ENCODE data around the gene MZB1. TPM values are rescaled to one million over a fixed set of nuclear protein-coding genes. Genes with fewer than 3 reads are reported as not detected.

MZB1 gene
- total and polyA plus RNA-seq, 2 of the 13 experiments (the other 11 are each of a cell fraction or from before 2014, with no cell fraction given), result 0.31 to 0.40 TPM

DNA sequence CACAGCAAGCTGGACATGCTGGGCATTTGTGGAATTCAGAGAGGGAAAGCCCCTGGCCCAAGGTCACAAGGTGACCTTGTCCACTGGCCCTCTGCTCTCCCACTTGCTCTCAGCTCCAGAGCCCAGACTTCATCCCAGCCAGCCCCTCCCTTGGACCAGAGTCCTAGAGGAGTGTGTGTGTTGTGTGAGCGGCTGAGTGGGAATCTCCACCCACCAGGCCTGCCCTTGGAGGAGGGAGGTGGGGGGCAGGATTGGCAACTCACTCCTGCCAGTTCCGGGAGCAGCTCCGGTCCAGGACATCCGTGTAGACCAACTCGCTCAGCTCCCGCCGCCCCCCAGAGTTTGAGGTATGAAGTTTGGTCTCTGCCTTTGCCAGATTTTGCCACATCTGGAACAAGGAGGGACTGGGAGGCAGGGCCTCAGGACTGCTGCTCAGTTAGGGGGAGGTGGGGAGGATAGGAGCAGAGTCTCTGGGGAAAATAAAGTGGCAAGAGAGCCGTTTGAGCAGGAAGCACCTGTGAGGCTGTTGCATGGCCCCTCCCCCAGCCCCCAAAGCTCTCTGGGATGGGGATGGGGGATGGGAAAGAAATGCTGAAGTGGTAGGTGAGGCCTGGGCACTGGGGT is 1.4 kb downstream of the MZB1 start (continued):
- TF ChIP-seq, protein P1, sequence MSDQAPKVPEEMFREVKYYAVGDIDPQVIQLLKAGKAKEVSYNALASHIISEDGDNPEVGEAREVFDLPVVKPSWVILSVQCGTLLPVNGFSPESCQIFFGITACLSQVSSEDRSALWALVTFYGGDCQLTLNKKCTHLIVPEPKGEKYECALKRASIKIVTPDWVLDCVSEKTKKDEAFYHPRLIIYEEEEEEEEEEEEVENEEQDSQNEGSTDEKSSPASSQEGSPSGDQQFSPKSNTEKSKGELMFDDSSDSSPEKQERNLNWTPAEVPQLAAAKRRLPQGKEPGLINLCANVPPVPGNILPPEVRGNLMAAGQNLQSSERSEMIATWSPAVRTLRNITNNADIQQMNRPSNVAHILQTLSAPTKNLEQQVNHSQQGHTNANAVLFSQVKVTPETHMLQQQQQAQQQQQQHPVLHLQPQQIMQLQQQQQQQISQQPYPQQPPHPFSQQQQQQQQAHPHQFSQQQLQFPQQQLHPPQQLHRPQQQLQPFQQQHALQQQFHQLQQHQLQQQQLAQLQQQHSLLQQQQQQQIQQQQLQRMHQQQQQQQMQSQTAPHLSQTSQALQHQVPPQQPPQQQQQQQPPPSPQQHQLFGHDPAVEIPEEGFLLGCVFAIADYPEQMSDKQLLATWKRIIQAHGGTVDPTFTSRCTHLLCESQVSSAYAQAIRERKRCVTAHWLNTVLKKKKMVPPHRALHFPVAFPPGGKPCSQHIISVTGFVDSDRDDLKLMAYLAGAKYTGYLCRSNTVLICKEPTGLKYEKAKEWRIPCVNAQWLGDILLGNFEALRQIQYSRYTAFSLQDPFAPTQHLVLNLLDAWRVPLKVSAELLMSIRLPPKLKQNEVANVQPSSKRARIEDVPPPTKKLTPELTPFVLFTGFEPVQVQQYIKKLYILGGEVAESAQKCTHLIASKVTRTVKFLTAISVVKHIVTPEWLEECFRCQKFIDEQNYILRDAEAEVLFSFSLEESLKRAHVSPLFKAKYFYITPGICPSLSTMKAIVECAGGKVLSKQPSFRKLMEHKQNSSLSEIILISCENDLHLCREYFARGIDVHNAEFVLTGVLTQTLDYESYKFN (CRISPR knock-in tag; conservative IDR thresholded peaks at IDR 0.05), result peak; percentile 79
- TF ChIP-seq NCOA2 (CRISPR knock-in tag; IDR thresholded peaks at IDR 0.05) (no peak; the same call in 1 of the 2 replicates), SAP130 (CRISPR knock-in tag; IDR thresholded peaks at IDR 0.05; ENCODE audit: low read depth) (peak; percentile 73), MTA3 (CRISPR knock-in tag; IDR thresholded peaks at IDR 0.05) (no peak), ZNF558 (CRISPR knock-in tag; IDR thresholded peaks at IDR 0.05; ENCODE audit: borderline replicate concordance) (no peak), ZNF354B (CRISPR knock-in tag; IDR thresholded peaks at IDR 0.05) (no peak), ATAD3A (CRISPR knock-in tag; IDR thresholded peaks at IDR 0.05) (no peak), ZNF136 (CRISPR knock-in tag; IDR thresholded peaks at IDR 0.05; ENCODE audit: low read depth) (no peak), RBFOX2 (IDR thresholded peaks at IDR 0.05; ENCODE audit: low read depth, low read length) (no peak), ZNF747 (CRISPR knock-in tag; IDR thresholded peaks at IDR 0.05; ENCODE audit: borderline replicate concordance) (no peak), SCMH1 (CRISPR knock-in tag; IDR thresholded peaks at IDR 0.05; ENCODE audit: borderline replicate concordance) (no peak), ZMAT3 (CRISPR knock-in tag; conservative IDR thresholded peaks at IDR 0.05) (no peak), GZF1 (CRISPR knock-in tag; IDR thresholded peaks at IDR 0.05) (no peak), WIZ (CRISPR knock-in tag; IDR thresholded peaks at IDR 0.05) (no peak), ZNF672 (CRISPR knock-in tag; IDR thresholded peaks at IDR 0.05) (no peak)
- TF ChIP-seq, protein P2, sequence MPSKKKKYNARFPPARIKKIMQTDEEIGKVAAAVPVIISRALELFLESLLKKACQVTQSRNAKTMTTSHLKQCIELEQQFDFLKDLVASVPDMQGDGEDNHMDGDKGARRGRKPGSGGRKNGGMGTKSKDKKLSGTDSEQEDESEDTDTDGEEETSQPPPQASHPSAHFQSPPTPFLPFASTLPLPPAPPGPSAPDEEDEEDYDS (CRISPR knock-in tag; IDR thresholded peaks at IDR 0.05), result no peak
- TF ChIP-seq, protein P3, sequence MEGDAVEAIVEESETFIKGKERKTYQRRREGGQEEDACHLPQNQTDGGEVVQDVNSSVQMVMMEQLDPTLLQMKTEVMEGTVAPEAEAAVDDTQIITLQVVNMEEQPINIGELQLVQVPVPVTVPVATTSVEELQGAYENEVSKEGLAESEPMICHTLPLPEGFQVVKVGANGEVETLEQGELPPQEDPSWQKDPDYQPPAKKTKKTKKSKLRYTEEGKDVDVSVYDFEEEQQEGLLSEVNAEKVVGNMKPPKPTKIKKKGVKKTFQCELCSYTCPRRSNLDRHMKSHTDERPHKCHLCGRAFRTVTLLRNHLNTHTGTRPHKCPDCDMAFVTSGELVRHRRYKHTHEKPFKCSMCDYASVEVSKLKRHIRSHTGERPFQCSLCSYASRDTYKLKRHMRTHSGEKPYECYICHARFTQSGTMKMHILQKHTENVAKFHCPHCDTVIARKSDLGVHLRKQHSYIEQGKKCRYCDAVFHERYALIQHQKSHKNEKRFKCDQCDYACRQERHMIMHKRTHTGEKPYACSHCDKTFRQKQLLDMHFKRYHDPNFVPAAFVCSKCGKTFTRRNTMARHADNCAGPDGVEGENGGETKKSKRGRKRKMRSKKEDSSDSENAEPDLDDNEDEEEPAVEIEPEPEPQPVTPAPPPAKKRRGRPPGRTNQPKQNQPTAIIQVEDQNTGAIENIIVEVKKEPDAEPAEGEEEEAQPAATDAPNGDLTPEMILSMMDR (CRISPR knock-in tag; IDR thresholded peaks at IDR 0.05), result peak; percentile 2
- TF ChIP-seq, protein P4, sequence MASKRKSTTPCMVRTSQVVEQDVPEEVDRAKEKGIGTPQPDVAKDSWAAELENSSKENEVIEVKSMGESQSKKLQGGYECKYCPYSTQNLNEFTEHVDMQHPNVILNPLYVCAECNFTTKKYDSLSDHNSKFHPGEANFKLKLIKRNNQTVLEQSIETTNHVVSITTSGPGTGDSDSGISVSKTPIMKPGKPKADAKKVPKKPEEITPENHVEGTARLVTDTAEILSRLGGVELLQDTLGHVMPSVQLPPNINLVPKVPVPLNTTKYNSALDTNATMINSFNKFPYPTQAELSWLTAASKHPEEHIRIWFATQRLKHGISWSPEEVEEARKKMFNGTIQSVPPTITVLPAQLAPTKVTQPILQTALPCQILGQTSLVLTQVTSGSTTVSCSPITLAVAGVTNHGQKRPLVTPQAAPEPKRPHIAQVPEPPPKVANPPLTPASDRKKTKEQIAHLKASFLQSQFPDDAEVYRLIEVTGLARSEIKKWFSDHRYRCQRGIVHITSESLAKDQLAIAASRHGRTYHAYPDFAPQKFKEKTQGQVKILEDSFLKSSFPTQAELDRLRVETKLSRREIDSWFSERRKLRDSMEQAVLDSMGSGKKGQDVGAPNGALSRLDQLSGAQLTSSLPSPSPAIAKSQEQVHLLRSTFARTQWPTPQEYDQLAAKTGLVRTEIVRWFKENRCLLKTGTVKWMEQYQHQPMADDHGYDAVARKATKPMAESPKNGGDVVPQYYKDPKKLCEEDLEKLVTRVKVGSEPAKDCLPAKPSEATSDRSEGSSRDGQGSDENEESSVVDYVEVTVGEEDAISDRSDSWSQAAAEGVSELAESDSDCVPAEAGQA (IDR thresholded peaks at IDR 0.05; ENCODE audit: low read depth), result no peak
- TF ChIP-seq, protein P4 (CRISPR knock-in tag; IDR thresholded peaks at IDR 0.05; ENCODE audit: borderline replicate concordance), result no peak
